ENCODE data around the gene ABHD5. TPM values are rescaled to one million over a fixed set of nuclear protein-coding genes. Genes with fewer than 3 reads are reported as not detected.

The ABHD5 gene
- total and polyA plus RNA-seq, 7 experiments from 2014 or later = 4.2 to 21.0 (median 6.4) TPM

GRCh38 chr3:43692971-43693370, 2.2 kb downstream of the ABHD5 start:
- Mint-ChIP-seq H3K36me3 (peaks cover 0 to 7% (median 0%) of the 10 kb centered on the region in 5 donors), H3K27me3 (peaks cover 0 to 6% (median 0%) of the 10 kb centered on the region in 5 donors), H3K4me3 (peak overlapping the region in 5 of 10 donors; percentile 8 to 98 (median 54)), H3K9me3 (peaks cover 0 to 1% (median 0%) of the 10 kb centered on the region in 11 donors), H3K4me1 (peaks cover 17 to 49% (median 37%) of the 10 kb centered on the region in 7 donors), H3K27ac (peak overlapping the region in 2 of 9 donors; percentile 7 to 29)
- Histone ChIP-seq H3K36me3 (ENCODE audit: control insufficient read depth in 2 of 3, insufficient read depth in 3 of 3, low read length in 3 of 3) (no peaks in the 10 kb centered on the region), H3K4me1 (ENCODE audit: control insufficient read depth in 2 of 2, insufficient read depth in 2 of 2, low read length in 2 of 2) (peaks cover 8% of the 10 kb centered on the region in 2 donors), H3K27ac (ENCODE audit: low read depth, low read length) (no peak overlapping the region), H3K9me3 (ENCODE audit: control insufficient read depth in 2 of 3, low read length in 3 of 3) (no peaks in the 10 kb centered on the region), H3K27me3 (ENCODE audit: control insufficient read depth in 2 of 2, insufficient read depth in 2 of 2, low read length in 2 of 2) (no peaks in the 10 kb centered on the region), H3K4me3 (ENCODE audit: low read length) (no peak overlapping the region)
- ChIA-PET CTCF (no interaction called here), POLR2A (no interaction called here)
- ATAC-seq = no peak
- intact Hi-C loops (cut with micrococcal nuclease) = loop anchor here (5.0 to 10.0 kb wide), 8 partner anchors 64 to 1111 kb away; partner anchors contain the start of genes KIAA1143 (in 1 of the 2), KIF15 (in 1 of the 2), NKTR (in 1 of the 2) and POMGNT2 (in 1 of the 2)
- DNase-seq = no peak

- no peaks in the 10 kb centered on the region for H3K36me3 ChIP-seq (ENCODE audit: control insufficient read depth in 2 of 3, insufficient read depth in 3 of 3, low read length in 3 of 3)
- no peaks in the 10 kb centered on the region for H3K9me3 ChIP-seq (ENCODE audit: control insufficient read depth in 2 of 3, low read length in 3 of 3)
- no peak for DNase-seq
- H3K4me1 ChIP-seq (ENCODE audit: control insufficient read depth in 2 of 2, insufficient read depth in 2 of 2, low read length in 2 of 2) = peaks cover 8% of the 10 kb centered on the region in 2 donors
- Mint-ChIP-seq H3K36me3 (peaks cover 0 to 7% (median 0%) of the 10 kb centered on the region in 5 donors), H3K27me3 (peaks cover 0 to 6% (median 0%) of the 10 kb centered on the region in 5 donors), H3K4me3 (peak overlapping the region in 2 of 10 donors; percentile 19 to 32), H3K4me1 (peaks cover 17 to 49% (median 39%) of the 10 kb centered on the region in 7 donors), H3K27ac (peak overlapping the region in 2 of 9 donors; percentile 7 to 29), H3K9me3 (peaks cover 0 to 1% (median 0%) of the 10 kb centered on the region in 11 donors)
- ATAC-seq = no peak
- H3K4me3 ChIP-seq (ENCODE audit: low read length) = no peak overlapping the region
- H3K27me3 ChIP-seq (ENCODE audit: control insufficient read depth in 2 of 2, insufficient read depth in 2 of 2, low read length in 2 of 2) = no peaks in the 10 kb centered on the region
- no peak overlapping the region for H3K27ac ChIP-seq (ENCODE audit: low read depth, low read length)
- ChIA-PET CTCF (no interaction called here), POLR2A (interaction anchor here (0.6 kb wide), 1 partner anchor 136 kb away, joined by 3 read pairs; no protein-coding TSS in a partner anchor)
- intact Hi-C loops (cut with micrococcal nuclease) = loop anchor here (5.0 to 10.0 kb wide), 8 partner anchors 64 to 1111 kb away; partner anchors contain the start of genes KIAA1143 (in 1 of the 2), KIF15 (in 1 of the 2), NKTR (in 1 of the 2) and POMGNT2 (in 1 of the 2)
Measured at GRCh38 chr3:43693594-43693993, 2.9 kb downstream of the ABHD5 start.

DNA sequence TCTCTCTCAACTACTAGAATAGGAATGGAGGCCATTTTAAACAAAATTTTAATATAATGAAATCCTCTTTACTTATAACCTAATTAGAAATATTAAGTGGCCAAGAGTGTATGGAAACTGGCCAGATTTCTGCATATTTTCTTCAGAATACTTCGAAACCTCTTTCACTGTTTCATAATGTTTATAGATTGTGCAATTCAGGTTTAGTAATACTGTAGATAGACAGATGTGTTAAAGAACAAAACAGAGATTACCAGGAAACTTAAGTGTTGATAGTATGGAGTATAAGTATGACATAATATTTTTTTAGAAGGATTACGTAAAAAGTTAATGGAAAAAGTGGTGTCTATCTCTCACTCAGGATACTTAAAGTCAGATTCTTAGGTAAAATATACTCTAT, 4.7 kb downstream of the ABHD5 start:
- Histone ChIP-seq H3K9me3 (ENCODE audit: control insufficient read depth in 2 of 3, low read length in 3 of 3) (no peaks in the 10 kb centered on the region), H3K36me3 (ENCODE audit: control insufficient read depth in 2 of 3, insufficient read depth in 3 of 3, low read length in 3 of 3) (no peaks in the 10 kb centered on the region), H3K4me1 (ENCODE audit: control insufficient read depth in 2 of 2, insufficient read depth in 2 of 2, low read length in 2 of 2) (peaks cover 8% of the 10 kb centered on the region in 2 donors), H3K4me3 (ENCODE audit: low read length) (no peak overlapping the region), H3K27me3 (ENCODE audit: control insufficient read depth in 2 of 2, insufficient read depth in 2 of 2, low read length in 2 of 2) (no peaks in the 10 kb centered on the region), H3K27ac (ENCODE audit: low read depth, low read length) (no peak overlapping the region)
- Mint-ChIP-seq H3K36me3 (peaks cover 0 to 8% (median 4%) of the 10 kb centered on the region in 5 donors), H3K4me3 (no peak overlapping the region), H3K27me3 (no peaks in the 10 kb centered on the region), H3K9me3 (peaks cover 0 to 1% (median 0%) of the 10 kb centered on the region in 11 donors), H3K4me1 (peaks cover 17 to 49% (median 32%) of the 10 kb centered on the region in 7 donors), H3K27ac (no peak overlapping the region)
- intact Hi-C loops (cut with micrococcal nuclease) = loop anchor here in 1 of 2 donors (10.0 kb wide), 2 partner anchors 511 to 1091 kb away; partner anchors contain the start of gene NKTR
- ATAC-seq = no peak
- ChIA-PET POLR2A (no interaction called here), CTCF (no interaction called here)
- DNase-seq = no peak

DNA sequence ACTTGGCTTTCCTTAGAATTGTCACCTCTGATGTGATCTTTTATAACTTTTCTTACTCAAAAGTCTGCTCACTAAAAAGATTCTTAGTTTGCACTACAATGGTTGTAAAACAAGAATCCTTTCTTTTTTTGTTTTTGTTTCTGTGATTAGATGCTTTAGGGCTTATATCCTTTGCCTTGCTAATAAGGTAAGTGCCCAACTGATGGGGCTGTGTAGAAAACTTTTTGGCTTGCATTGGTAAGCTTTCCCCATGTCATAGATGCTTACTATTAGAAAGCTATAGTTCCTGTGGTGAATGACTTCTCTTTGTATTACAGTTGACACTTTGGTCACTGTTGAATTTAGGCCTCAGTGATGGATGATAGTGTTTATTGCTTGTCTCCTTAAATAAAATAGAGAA, 5.1 kb downstream of the ABHD5 start:
- H3K36me3 ChIP-seq (ENCODE audit: control insufficient read depth in 2 of 3, insufficient read depth in 3 of 3, low read length in 3 of 3) = no peaks in the 10 kb centered on the region
- peaks cover 0 to 1% (median 0%) of the 10 kb centered on the region in 11 donors for H3K9me3 Mint-ChIP-seq
- H3K27me3 ChIP-seq (ENCODE audit: control insufficient read depth in 2 of 2, insufficient read depth in 2 of 2, low read length in 2 of 2) = no peaks in the 10 kb centered on the region
- peak overlapping the region in 1 of 9 donors; percentile 11 for H3K27ac Mint-ChIP-seq
- intact Hi-C loops (cut with micrococcal nuclease) = loop anchor here in 1 of 2 donors (10.0 kb wide), 2 partner anchors 511 to 1091 kb away; partner anchors contain the start of gene NKTR
- H3K27me3 Mint-ChIP-seq = no peaks in the 10 kb centered on the region
- no peak overlapping the region for H3K27ac ChIP-seq (ENCODE audit: low read depth, low read length)
- CTCF ChIA-PET = no interaction called here
- peaks cover 8% of the 10 kb centered on the region in 2 donors for H3K4me1 ChIP-seq (ENCODE audit: control insufficient read depth in 2 of 2, insufficient read depth in 2 of 2, low read length in 2 of 2)
- peaks cover 17 to 47% (median 29%) of the 10 kb centered on the region in 7 donors for H3K4me1 Mint-ChIP-seq
- POLR2A ChIA-PET = no interaction called here
- H3K4me3 ChIP-seq (ENCODE audit: low read length) = no peak overlapping the region
- no peaks in the 10 kb centered on the region for H3K9me3 ChIP-seq (ENCODE audit: control insufficient read depth in 2 of 3, low read length in 3 of 3)
- no peak overlapping the region for H3K4me3 Mint-ChIP-seq
- ATAC-seq (no peak), DNase-seq (no peak)
- peaks cover 0 to 8% (median 4%) of the 10 kb centered on the region in 5 donors for H3K36me3 Mint-ChIP-seq

DNA sequence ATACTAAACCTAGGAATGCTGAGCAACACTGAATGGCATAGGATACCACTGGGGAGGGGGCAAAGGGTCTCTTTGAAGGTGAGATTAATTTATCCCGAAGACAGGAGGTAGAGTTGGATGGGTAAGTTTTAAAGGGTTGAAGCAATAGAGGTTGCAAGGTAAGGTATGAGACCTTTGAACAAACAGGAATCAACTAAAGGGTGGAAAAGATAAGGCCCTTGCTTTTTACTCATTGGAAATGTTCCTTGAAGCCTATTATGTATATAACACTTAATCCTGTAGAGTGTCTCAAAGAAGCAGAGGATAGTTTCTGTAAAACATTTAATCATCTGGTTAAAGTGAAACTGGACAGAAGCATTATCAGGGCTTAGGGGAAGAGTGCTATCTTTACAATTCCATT, 5.7 kb downstream of the ABHD5 start:
- intact Hi-C loops (cut with micrococcal nuclease) = loop anchor here in 1 of 2 donors (10.0 kb wide), 2 partner anchors 512 to 1092 kb away; partner anchors contain the start of gene NKTR
- Mint-ChIP-seq H3K36me3 (peaks cover 0 to 8% (median 4%) of the 10 kb centered on the region in 5 donors), H3K27me3 (no peaks in the 10 kb centered on the region), H3K4me3 (no peak overlapping the region), H3K4me1 (peaks cover 16 to 46% (median 29%) of the 10 kb centered on the region in 7 donors), H3K27ac (peak overlapping the region in 1 of 9 donors; percentile 11), H3K9me3 (peaks cover 0 to 1% (median 0%) of the 10 kb centered on the region in 11 donors)
- no peak overlapping the region for H3K4me3 ChIP-seq (ENCODE audit: low read length)
- no peak for ATAC-seq
- no peak for DNase-seq
- no peaks in the 10 kb centered on the region for H3K36me3 ChIP-seq (ENCODE audit: control insufficient read depth in 2 of 3, insufficient read depth in 3 of 3, low read length in 3 of 3)
- no peak overlapping the region for H3K27ac ChIP-seq (ENCODE audit: low read depth, low read length)
- no peaks in the 10 kb centered on the region for H3K9me3 ChIP-seq (ENCODE audit: control insufficient read depth in 2 of 3, low read length in 3 of 3)
- no peaks in the 10 kb centered on the region for H3K27me3 ChIP-seq (ENCODE audit: control insufficient read depth in 2 of 2, insufficient read depth in 2 of 2, low read length in 2 of 2)
- ChIA-PET POLR2A (no interaction called here), CTCF (no interaction called here)
- peaks cover 8% of the 10 kb centered on the region in 2 donors for H3K4me1 ChIP-seq (ENCODE audit: control insufficient read depth in 2 of 2, insufficient read depth in 2 of 2, low read length in 2 of 2)

GRCh38 chr3:43696881-43697280, 6.1 kb downstream of the ABHD5 start:
- peaks cover 12 to 42% (median 24%) of the 10 kb centered on the region in 7 donors for H3K4me1 Mint-ChIP-seq
- ChIA-PET CTCF (no interaction called here), POLR2A (no interaction called here)
- DNase-seq (no peak), ATAC-seq (no peak)
- peaks cover 0 to 8% (median 4%) of the 10 kb centered on the region in 5 donors for H3K36me3 Mint-ChIP-seq
- H3K27ac Mint-ChIP-seq = no peak overlapping the region
- no peaks in the 10 kb centered on the region for H3K27me3 Mint-ChIP-seq
- intact Hi-C loops (cut with micrococcal nuclease) = loop anchor here in 1 of 2 donors (10.0 kb wide), 2 partner anchors 512 to 1092 kb away; partner anchors contain the start of gene NKTR
- Histone ChIP-seq H3K27ac (ENCODE audit: low read depth, low read length) (no peak overlapping the region), H3K36me3 (ENCODE audit: control insufficient read depth in 2 of 3, insufficient read depth in 3 of 3, low read length in 3 of 3) (no peaks in the 10 kb centered on the region), H3K27me3 (ENCODE audit: control insufficient read depth in 2 of 2, insufficient read depth in 2 of 2, low read length in 2 of 2) (no peaks in the 10 kb centered on the region), H3K4me3 (ENCODE audit: low read length) (no peak overlapping the region), H3K9me3 (ENCODE audit: control insufficient read depth in 2 of 3, low read length in 3 of 3) (no peaks in the 10 kb centered on the region), H3K4me1 (ENCODE audit: control insufficient read depth in 2 of 2, insufficient read depth in 2 of 2, low read length in 2 of 2) (peaks cover 3 to 4% of the 10 kb centered on the region in 2 donors)
- no peak overlapping the region for H3K4me3 Mint-ChIP-seq
- peaks cover 0 to 1% (median 0%) of the 10 kb centered on the region in 11 donors for H3K9me3 Mint-ChIP-seq
